22Rv1 (cell line): ENCODE measurements around the gene DNAI2.

Source experiments
- H3K27ac ChIP-seq: fragments of 450-650 bp; 2 replicates; pipeline ENCODE4 v1.5.1; 2017
- ZFX ChIP-seq: fragments of 450-650 bp; IDR thresholded peaks from 2 replicates; pipeline ENCODE4 v1.6.1; 2017; ENCODE audit warnings: antibody characterized with exemption, borderline replicate concordance
- TF ChIP-seq, protein P1 (sequence below): fragments of 450-650 bp; IDR thresholded peaks from 2 replicates; pipeline ENCODE4 v1.5.1; 2017; ENCODE audit warnings: mild to moderate bottlenecking

The DNAI2 gene

DNA sequence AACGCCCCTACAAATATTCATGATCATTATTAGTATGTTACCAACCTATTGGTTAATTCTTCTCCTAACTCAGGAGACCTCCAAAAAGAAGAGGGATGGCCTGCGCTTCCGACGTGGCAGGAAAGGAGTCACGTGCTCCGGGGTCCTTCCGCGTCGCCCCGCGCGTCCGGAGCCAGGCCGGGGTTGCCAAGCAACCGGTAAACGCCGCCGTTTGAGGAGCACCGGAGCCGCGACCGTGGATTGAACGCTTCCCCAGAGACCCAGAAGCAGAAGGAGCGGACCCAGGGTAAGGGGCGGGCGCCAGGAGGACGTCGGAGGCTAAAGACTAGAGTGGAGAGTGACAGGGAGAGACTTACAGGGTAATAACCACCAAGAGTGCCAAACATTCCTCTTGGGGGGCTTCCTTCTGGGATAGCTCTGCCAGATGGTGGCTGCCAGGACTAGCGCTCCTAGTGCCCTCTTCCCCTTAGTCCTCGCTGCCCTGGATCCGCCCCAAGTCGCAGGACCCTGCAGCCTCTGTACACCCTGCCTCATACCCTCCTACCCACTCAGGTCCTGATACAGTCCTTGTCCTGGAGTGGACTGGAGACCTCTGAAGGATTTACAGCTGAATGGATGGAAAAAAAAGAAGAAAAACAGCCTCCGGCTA, at the start of gene DNAI2:
DNAI2 (plus strand) TSS at position 175 of the 649 bp plus-strand sequence. CDS start 7,584 bp downstream, outside the sequence.
- no peak for TF ChIP-seq ZFX
- TF ChIP-seq, protein P1, sequence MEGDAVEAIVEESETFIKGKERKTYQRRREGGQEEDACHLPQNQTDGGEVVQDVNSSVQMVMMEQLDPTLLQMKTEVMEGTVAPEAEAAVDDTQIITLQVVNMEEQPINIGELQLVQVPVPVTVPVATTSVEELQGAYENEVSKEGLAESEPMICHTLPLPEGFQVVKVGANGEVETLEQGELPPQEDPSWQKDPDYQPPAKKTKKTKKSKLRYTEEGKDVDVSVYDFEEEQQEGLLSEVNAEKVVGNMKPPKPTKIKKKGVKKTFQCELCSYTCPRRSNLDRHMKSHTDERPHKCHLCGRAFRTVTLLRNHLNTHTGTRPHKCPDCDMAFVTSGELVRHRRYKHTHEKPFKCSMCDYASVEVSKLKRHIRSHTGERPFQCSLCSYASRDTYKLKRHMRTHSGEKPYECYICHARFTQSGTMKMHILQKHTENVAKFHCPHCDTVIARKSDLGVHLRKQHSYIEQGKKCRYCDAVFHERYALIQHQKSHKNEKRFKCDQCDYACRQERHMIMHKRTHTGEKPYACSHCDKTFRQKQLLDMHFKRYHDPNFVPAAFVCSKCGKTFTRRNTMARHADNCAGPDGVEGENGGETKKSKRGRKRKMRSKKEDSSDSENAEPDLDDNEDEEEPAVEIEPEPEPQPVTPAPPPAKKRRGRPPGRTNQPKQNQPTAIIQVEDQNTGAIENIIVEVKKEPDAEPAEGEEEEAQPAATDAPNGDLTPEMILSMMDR, result no peak
- no peak within 1 kb of the TSS for H3K27ac ChIP-seq

- H3K27ac ChIP-seq, result no peak overlapping the region
- TF ChIP-seq, protein P1, result no peak
- TF ChIP-seq ZFX, result no peak
Measured at GRCh38 chr17:74224959-74225725, 48.9 kb upstream of the DNAI2 start.

- TF ChIP-seq, protein P1, result no peak
- no peak for TF ChIP-seq ZFX
- H3K27ac ChIP-seq, result no peak overlapping the region
Measured at GRCh38 chr17:74226252-74226651, 47.8 kb upstream of the DNAI2 start.

DNA sequence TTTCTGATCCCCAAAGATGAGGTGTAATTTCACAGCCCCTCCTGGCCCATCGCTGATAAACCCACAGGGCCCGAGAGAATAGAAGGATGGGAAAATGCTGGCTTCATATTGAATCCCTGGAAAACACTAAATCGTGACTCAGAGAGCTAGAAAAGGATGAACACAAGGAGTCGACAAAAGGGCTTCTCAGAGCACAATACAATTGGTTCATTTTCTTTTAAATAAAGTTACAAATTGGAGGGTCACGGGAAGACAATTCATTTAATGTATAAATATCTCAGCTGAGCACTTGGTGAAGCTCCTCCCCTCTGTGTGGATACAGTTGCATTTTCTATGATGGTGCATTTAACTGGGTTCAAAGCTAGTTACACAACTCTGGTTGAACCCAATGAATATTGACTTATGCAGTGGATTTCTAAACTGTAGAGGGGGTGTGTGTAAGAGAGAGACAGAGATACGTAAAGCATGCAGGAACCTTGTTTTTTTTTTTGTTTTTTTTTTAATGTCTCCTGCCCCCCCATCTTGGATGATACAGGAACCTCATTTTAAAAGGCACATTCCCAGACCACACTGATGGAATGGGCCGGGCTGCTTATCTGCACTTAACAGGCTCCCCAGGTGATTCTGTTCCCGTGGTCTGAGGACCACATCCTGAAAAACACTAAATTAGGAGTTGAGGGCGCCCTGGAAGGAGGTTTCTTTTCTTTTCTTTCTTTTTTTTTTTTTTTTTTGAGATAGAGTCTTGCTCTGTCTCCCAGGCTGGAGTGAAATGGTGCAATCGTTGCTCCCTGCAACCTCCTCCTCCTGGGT, 46.6 kb upstream of the DNAI2 start:
- TF ChIP-seq ZFX, result no peak
- TF ChIP-seq, protein P1, result no peak
- no peak overlapping the region for H3K27ac ChIP-seq

- TF ChIP-seq ZFX, result no peak
- TF ChIP-seq, protein P1, result no peak
- H3K27ac ChIP-seq, result no peak overlapping the region
Measured at GRCh38 chr17:74228306-74228978, 45.6 kb upstream of the DNAI2 start.

- no peak overlapping the region for H3K27ac ChIP-seq
- TF ChIP-seq, protein P1, result no peak
- TF ChIP-seq ZFX, result no peak
Measured at GRCh38 chr17:74230896-74231295, 43.1 kb upstream of the DNAI2 start.
